K562 (cell line): ENCODE results near the gene LGR6. TPM values are rescaled to one million over a fixed set of nuclear protein-coding genes. Genes with fewer than 3 reads are reported as not detected.

Experiments
- ATAC-seq: fragments of 200-7000 bp; cut with Tn5 transposase; 3 replicates; pipeline ENCODE4 v1.9.1; 2020; ENCODE audit warnings: moderate library complexity
- BruUV-seq: library from RNA; stranded (reverse); fragments of 400-500 nt; replicated peaks from 2 replicates; lab custom pipeline; 2021; lab: Mats Ljungman, UMichigan
- CTCF ChIA-PET: fragments of 300-600 bp; formaldehyde crosslinking; extraction: SDS; loops from one replicate; lab custom pipeline; 2021; ENCODE audit warnings: low intra/inter-chr PET ratio; lab: Yijun Ruan, JAX
- POLR2A ChIA-PET: fragments of 300-600, 350-650 bp; sonication (Branson Sonifier 250); formaldehyde crosslinking; extraction: SDS; loops from one replicate; lab custom pipeline; 2021; ENCODE audit warnings: antibody characterized with exemption, inconsistent platforms; lab: Yijun Ruan, JAX
- DNase-seq, 4 experiments: peaks; one replicate each; pipeline versions ENCODE4 v3.0.0 to v3.0.0-alpha.2; 2011 to 2018; ENCODE audit warnings: low spot score in 3 of 4, mixed read lengths in 3 of 4; ENCODE audit errors: extremely low read depth in 1 of 4
- FAIRE-seq: peaks from 2 replicates; lab custom pipeline; 2011; peaks lifted over from hg19 to GRCh38; lab: Jason Lieb, UNC
- H2AFZ ChIP-seq: 2 replicates; pipeline ENCODE4 v1.6.0; 2011; ENCODE audit warnings: low read depth, low read length, control low read depth, inconsistent platforms
- H3K27ac ChIP-seq: fragments of 200-600 bp; 3 replicates; pipeline ENCODE4 v1.8.0; 2011; ENCODE audit warnings: low read depth, mild to moderate bottlenecking, control low read depth, inconsistent platforms, low read length, moderate library complexity, mixed read lengths; ENCODE audit errors: extremely low read depth
- H3K27me3 ChIP-seq, 2 experiments: fragments of 300-600 bp in 1 of 2; 2 replicates in 1 of 2; 3 replicates in 1 of 2; pipeline versions ENCODE4 v1.6.0 to v1.8.0; 2011; ENCODE audit warnings: inconsistent platforms in 2 of 2, low read length in 2 of 2, mild to moderate bottlenecking in 1 of 2, mixed read lengths in 1 of 2, moderate library complexity in 1 of 2; ENCODE audit not compliant: control insufficient read depth in 2 of 2, insufficient read depth in 2 of 2
- H3K36me3 ChIP-seq: fragments of 300-600 bp; 3 replicates; pipeline ENCODE4 v1.8.0; 2011; ENCODE audit warnings: mild to moderate bottlenecking, low read length, inconsistent platforms; ENCODE audit not compliant: control insufficient read depth, insufficient read depth
- H3K4me1 ChIP-seq, 2 experiments: fragments of 200-600 bp in 1 of 2; replicated peaks in 1 of 2; 2 replicates in 1 of 2; 3 replicates in 1 of 2; pipeline versions ENCODE4 v1.5.1 to v1.8.0; 2011; ENCODE audit warnings: inconsistent platforms in 2 of 2, low read length in 2 of 2, mild to moderate bottlenecking in 1 of 2, mixed read lengths in 1 of 2, moderate library complexity in 1 of 2; ENCODE audit not compliant: control insufficient read depth in 2 of 2, insufficient read depth in 2 of 2
- H3K4me2 ChIP-seq: 2 replicates; pipeline ENCODE4 v1.6.1; 2011; ENCODE audit warnings: low read length, control low read depth, inconsistent platforms, mixed read lengths; ENCODE audit not compliant: insufficient read depth
- H3K4me3 ChIP-seq: fragments of 200-600 bp; sonication (generic), shearing (Covaris generic); 2 replicates; pipeline ENCODE4 v1.5.1; 2016; ENCODE audit warnings: control low read depth, inconsistent platforms
- H3K79me2 ChIP-seq: fragments of 200-600 bp; 3 replicates; pipeline ENCODE4 v1.8.0; 2011; ENCODE audit warnings: low read length, inconsistent platforms; ENCODE audit not compliant: control insufficient read depth, insufficient read depth
- H3K9ac ChIP-seq, 2 experiments: 2 replicates each; pipeline versions ENCODE4 v1.6.0 to v1.6.1; 2011; ENCODE audit warnings: low read depth in 2 of 2, low read length in 2 of 2, control low read depth in 1 of 2, inconsistent platforms in 1 of 2, mild to moderate bottlenecking in 1 of 2, mixed read lengths in 1 of 2; ENCODE audit not compliant: insufficient read depth in 1 of 2
- H3K9me1 ChIP-seq: one replicate; pipeline ENCODE4 v1.6.0; 2011; ENCODE audit warnings: inconsistent platforms, mild to moderate bottlenecking, low read length, moderate library complexity; ENCODE audit not compliant: control insufficient read depth, insufficient read depth
- H3K9me3 ChIP-seq: replicated peaks from 2 replicates; pipeline ENCODE4 v1.5.1; 2011; ENCODE audit warnings: low read depth, low read length, inconsistent platforms; ENCODE audit not compliant: control insufficient read depth, insufficient read depth
- H4K20me1 ChIP-seq: replicated peaks from 2 replicates; pipeline ENCODE4 v1.6.1; 2011; ENCODE audit warnings: low read length, inconsistent platforms, mixed read lengths; ENCODE audit not compliant: control insufficient read depth, insufficient read depth
- E4F1 ChIP-seq: fragments of 250-450 bp; sonication (Bioruptor Pico); IDR thresholded peaks from 2 replicates; pipeline ENCODE4 v1.5.0; 2021; ENCODE audit warnings: mild to moderate bottlenecking, borderline replicate concordance
- NFIC ChIP-seq: fragments of 450-650 bp; IDR thresholded peaks from 2 replicates; pipeline ENCODE4 v1.6.1; 2017; ENCODE audit warnings: mild to moderate bottlenecking, inconsistent platforms
- POLR3A ChIP-seq: IDR thresholded peaks from 2 replicates; pipeline ENCODE4 v1.6.1; 2011; ENCODE audit warnings: borderline replicate concordance, mild to moderate bottlenecking, moderate library complexity; ENCODE audit not compliant: insufficient read length, insufficient read depth; ENCODE audit errors: extremely low read depth
- WGBS: fragments of 100-300 bp; shearing (Covaris generic); methylation state at CpG from one replicate; pipeline ENCODE4 v1.1.6; 2016; ENCODE audit warnings: low coverage, mixed read lengths; ENCODE audit not compliant: insufficient coverage; ENCODE audit errors: missing lambda C conversion rate; 5-methylcytosine and 5-hydroxymethylcytosine counted together
- in situ Hi-C: fragments of 300-500 bp; cut with MboI; formaldehyde crosslinking; loops from 4 replicates; pipeline ENCODE4 v1.15.0; 2018; ENCODE audit warnings: inconsistent platforms, mixed read lengths
- intact Hi-C: fragments of 100-400 bp; cut with micrococcal nuclease; formaldehyde crosslinking; loops from 2 replicates; pipeline ENCODE4 v1.14.2; 2022
- polyA plus RNA-seq, 8 experiments: library from polyadenylated mRNA; depleted of rRNA in 4 of 8; stranded (reverse) in 5 of 8; unstranded in 3 of 8; fragments of >200 nt; fragmentation: Nextera tagmentation in 2 of 8; fragmentation: Illumina TruSeq in 1 of 8; extraction: Ambion mirVana in 2 of 8; extraction: Trizol in 1 of 8; gene quantifications; 2 replicates each; pipeline versions ENCODE4 v1.2.1 to v1.2.3, GENCODE V29; 2011 to 2014; ENCODE audit warnings: inconsistent platforms in 1 of 8, missing spikeins in 1 of 8
- total RNA-seq, 7 experiments: library from RNA; depleted of rRNA in 6 of 7; stranded (reverse); fragments of >200 nt in 6 of 7; fragmentation: Illumina TruSeq in 2 of 7; extraction: Trizol in 2 of 7; gene quantifications; 2 replicates each; pipeline versions ENCODE4 v1.2.1 to v1.2.3, GENCODE V29; 2011 to 2021; ENCODE audit warnings: low replicate concordance in 1 of 7

The LGR6 gene
- total and polyA plus RNA-seq, 9 of the 15 experiments (the other 6 are each of a cell fraction or from before 2014, with no cell fraction given), result 0.01 to 0.54 (median 0.17) TPM; not detected in 1

GRCh38 chr1:202311875-202312635 is 118.5 kb downstream of the LGR6 start:
- under 1% methylated on average over 14 of the region's 14 CpGs for WGBS
- H3K27me3 ChIP-seq, result peaks cover 19 to 48% of the 10 kb centered on the region in 2 experiments
- H3K36me3 ChIP-seq, result no peaks in the 10 kb centered on the region
- no peak for ATAC-seq
- H3K27ac ChIP-seq, result no peak overlapping the region
- no peak for DNase-seq
- no peak for FAIRE-seq
- no peaks in the 10 kb centered on the region for H3K9me1 ChIP-seq
- ChIA-PET POLR2A (interaction anchor here (1.2 kb wide), 1 partner anchor 9 kb away, joined by 7 read pairs; no protein-coding TSS in a partner anchor), CTCF (interaction anchor here (0.7 kb wide), 1 partner anchor 13 kb away, joined by 3 read pairs; no protein-coding TSS in a partner anchor)
- H4K20me1 ChIP-seq, result peaks cover 8% of the 10 kb centered on the region; the same call in 1 of the 2 replicates
- H3K9me3 ChIP-seq, result no peaks in the 10 kb centered on the region
- no peaks in the 10 kb centered on the region for H3K4me1 ChIP-seq
- H2AFZ ChIP-seq, result no peak overlapping the region
- 0 out of 4 replicates have a peak overlapping the region, but pooled peaks of 1 of the 2 experiments have one; percentile 15 for H3K9ac ChIP-seq
- in situ Hi-C loops, result loop anchor here (25.0 kb wide), 1 partner anchor 100 kb away; no protein-coding TSS in a partner anchor
- BruUV-seq, result no TSS peak
- no peak for TF ChIP-seq POLR3A
- no peak for TF ChIP-seq E4F1
- TF ChIP-seq NFIC, result peak; percentile 63
- H3K79me2 ChIP-seq, result no peaks in the 10 kb centered on the region
- no peak overlapping the region for H3K4me3 ChIP-seq
- intact Hi-C loops, result no loop called here
- no peak overlapping the region for H3K4me2 ChIP-seq
